ENCODE results near the gene UAP1.

The UAP1 gene

GRCh38 chr1:162619076-162619475 lies 57.6 kb downstream of the UAP1 start:
- no peak for DNase-seq

- DNase-seq: no peak
Measured at GRCh38 chr1:162621256-162621655, 59.7 kb downstream of the UAP1 start.

GRCh38 chr1:162625679-162626078 lies 64.2 kb downstream of the UAP1 start:
- no peak for DNase-seq

- DNase-seq: no peak
Measured at GRCh38 chr1:162626094-162626493, 64.6 kb downstream of the UAP1 start.

- no peak for DNase-seq
Measured at GRCh38 chr1:162626761-162627160, 65.2 kb downstream of the UAP1 start.

- DNase-seq: no peak
Measured at GRCh38 chr1:162627662-162628296, 66.3 kb downstream of the UAP1 start.

GRCh38 chr1:162629077-162629627 lies 67.6 kb downstream of the UAP1 start:
- DNase-seq: no peak

- no peak for DNase-seq
Measured at GRCh38 chr1:162629651-162630050, 68.1 kb downstream of the UAP1 start.

- DNase-seq: no peak
Measured at GRCh38 chr1:162631546-162632191, 70.1 kb downstream of the UAP1 start.

GRCh38 chr1:162632217-162632666 lies 70.7 kb downstream of the UAP1 start, which contains the start of gene DDR2:
TSS of gene DDR2 (plus strand) at chr1:162632464. CDS start at chr1:162719064, 86,600 bp downstream.
- no peak for DNase-seq

- no peak for DNase-seq
Measured at GRCh38 chr1:162632698-162633080, 71.2 kb downstream of the UAP1 start.

- DNase-seq: no peak
Measured at GRCh38 chr1:162633081-162633762, 71.7 kb downstream of the UAP1 start.

- DNase-seq: no peak
Measured at GRCh38 chr1:162635418-162635817, 73.9 kb downstream of the UAP1 start.

GRCh38 chr1:162639718-162640117 lies 78.2 kb downstream of the UAP1 start:
- DNase-seq: no peak

- DNase-seq: no peak
Measured at GRCh38 chr1:162641114-162641513, 79.6 kb downstream of the UAP1 start.

- DNase-seq: no peak
Measured at GRCh38 chr1:162644986-162645314, 83.4 kb downstream of the UAP1 start.

- no peak for DNase-seq
Measured at GRCh38 chr1:162645666-162646065, 84.1 kb downstream of the UAP1 start.

- no peak for DNase-seq
Measured at GRCh38 chr1:162649583-162649982, 88.1 kb downstream of the UAP1 start.

All from activated T-cell treated with anti-CD3 and anti-CD28 coated beads, Interleukin-2, amount 50 U/mL, for 48 hours (primary cell).